Femur (tissue), 1 donor: Measurements from ENCODE around the gene OPRD1.
"Not testable (repeated sequence)": the region's sequence is repeated elsewhere in the genome, so short reads cannot be mapped to it uniquely, and the experiment has no call there.

Source experiments
- DNase-seq: peaks from one replicate; pipeline ENCODE4 v3.0.0-alpha.2; 2017

Gene OPRD1

DNA sequence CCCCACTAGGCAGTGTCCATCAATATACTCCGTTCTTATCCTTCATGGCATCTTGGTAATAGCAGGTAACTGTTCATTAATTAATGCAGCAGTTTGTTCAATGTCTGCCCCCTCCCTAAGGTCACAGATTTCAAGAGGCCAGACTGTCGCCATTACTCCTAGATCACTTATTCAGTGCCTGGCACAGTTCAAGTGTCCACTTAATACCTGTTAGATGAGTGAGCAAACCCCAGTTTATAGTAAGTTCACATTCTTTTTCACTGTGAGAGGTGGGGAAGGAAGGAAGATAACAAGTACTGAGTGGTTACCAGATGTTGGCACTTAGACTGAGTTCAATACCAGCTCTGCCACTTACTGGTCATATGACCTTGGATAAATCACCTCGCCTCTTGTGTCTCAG lies 36.4 kb downstream of the OPRD1 start:
- DNase-seq, result no peak

- DNase-seq, result no peak
These were observed 41.2 kb downstream of the OPRD1 start for GRCh38 chr1:28853093-28853742.

DNA sequence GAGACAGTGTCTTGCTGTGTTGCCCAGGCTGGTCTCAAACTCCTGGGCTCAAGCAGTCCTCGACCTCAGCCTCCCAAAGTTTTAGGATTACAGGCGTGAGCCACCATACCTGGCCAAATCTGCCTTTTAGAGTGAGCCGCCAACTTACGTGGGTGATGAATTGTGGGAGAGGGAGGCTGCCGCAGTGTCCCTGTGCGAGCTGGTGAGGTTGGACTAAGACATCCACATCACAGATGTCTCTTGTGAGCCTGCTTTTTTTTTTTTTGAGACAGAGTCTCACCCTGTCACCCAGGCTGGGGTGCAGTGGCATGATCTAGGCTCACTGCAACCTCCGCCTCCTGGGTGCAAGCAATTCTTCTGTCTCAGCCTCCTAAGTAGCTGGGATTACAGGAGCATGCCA lies 42.4 kb downstream of the OPRD1 start:
- not testable (repeated sequence) for DNase-seq

DNA sequence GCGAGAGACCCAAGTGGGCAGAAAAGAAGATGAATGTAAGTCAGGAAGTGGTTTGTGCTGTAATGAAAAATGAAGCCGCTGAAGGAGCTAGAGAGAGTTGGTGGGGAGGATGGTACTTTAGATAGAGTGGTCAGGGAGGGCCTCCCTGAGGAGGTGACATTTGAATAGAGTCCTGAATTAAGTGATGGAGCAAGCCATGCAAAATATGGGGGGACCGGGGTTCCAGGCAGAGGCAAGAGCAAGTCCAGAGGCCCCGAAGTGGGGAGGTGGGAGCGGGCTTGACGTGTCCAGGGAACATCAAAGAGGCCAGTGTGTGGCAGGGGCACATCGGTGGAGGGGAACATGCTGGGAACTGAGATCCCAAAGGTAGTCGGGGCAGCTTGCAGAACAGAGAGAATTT lies 43.1 kb downstream of the OPRD1 start:
- DNase-seq, result no peak

- DNase-seq, result peak; percentile 40
These were observed 43.5 kb downstream of the OPRD1 start for GRCh38 chr1:28855469-28855951.

DNA sequence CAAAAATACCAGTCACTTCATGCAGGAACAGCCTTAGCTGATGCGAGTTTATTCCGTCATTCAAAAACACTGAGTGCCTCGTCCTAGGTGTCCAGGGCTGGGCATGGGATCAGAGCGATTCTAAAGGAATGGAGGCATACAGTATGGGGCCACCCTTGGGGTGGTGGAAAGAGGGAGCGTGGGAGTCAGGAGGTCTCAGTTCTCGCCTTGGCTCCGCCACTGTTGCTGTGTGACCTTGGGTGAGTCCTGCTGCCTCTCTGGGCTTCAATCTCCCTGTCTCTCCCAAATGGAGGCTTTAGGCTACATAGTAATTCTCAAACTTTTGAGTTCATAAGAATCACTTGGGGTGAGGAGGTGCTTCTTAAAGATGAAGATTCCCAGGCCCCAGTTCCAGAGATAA lies 44.0 kb downstream of the OPRD1 start:
- no peak for DNase-seq

- no peak for DNase-seq
These were observed 48.5 kb downstream of the OPRD1 start for GRCh38 chr1:28860332-28861073.

GRCh38 chr1:28862571-28863403 lies 50.8 kb downstream of the OPRD1 start:
- no peak for DNase-seq

DNA sequence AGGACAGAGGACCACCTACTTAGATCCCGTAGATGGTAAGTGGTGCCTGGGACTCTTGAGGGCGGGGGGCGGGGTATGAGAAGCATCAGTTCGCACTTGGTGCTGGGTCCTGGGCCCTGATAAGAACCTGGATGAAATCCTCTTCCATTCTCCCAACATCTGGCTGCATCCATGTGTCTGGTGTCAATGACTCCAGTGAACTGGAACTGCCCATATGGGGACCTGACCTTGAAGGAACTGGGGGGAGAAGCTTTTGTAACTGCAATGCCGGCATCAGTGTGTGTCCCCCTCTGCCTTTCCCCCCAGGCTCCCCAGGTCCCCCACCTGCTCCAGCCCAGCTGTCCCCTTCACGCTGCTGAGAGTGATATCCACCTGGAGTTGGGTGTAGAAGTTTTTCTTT lies 52.7 kb downstream of the OPRD1 start:
- DNase-seq, result no peak

GRCh38 chr1:28865997-28866650 lies 54.2 kb downstream of the OPRD1 start:
- no peak for DNase-seq

DNA sequence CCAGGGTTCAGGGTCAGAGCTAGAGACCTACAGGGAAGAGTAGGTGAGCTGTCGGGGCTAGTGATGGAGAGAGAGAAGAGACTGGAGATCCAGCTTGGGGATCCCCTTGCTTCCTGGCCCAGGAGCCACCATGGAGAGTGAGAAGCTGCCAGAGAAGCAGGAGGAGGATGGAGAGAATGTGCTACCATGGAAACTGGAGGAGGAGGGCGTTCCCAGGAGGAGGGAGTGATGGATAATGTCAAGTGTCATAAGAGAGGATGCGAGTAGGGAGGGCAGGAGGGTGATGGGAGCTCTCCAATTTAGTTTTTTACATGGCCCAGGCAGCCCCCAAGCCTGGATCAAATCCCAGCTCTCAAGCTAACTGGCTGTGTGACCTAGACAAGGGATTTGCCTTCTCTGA lies 55.9 kb downstream of the OPRD1 start:
- DNase-seq, result no peak

- DNase-seq, result no peak
These were observed 58.0 kb downstream of the OPRD1 start for GRCh38 chr1:28869952-28870351.

DNA sequence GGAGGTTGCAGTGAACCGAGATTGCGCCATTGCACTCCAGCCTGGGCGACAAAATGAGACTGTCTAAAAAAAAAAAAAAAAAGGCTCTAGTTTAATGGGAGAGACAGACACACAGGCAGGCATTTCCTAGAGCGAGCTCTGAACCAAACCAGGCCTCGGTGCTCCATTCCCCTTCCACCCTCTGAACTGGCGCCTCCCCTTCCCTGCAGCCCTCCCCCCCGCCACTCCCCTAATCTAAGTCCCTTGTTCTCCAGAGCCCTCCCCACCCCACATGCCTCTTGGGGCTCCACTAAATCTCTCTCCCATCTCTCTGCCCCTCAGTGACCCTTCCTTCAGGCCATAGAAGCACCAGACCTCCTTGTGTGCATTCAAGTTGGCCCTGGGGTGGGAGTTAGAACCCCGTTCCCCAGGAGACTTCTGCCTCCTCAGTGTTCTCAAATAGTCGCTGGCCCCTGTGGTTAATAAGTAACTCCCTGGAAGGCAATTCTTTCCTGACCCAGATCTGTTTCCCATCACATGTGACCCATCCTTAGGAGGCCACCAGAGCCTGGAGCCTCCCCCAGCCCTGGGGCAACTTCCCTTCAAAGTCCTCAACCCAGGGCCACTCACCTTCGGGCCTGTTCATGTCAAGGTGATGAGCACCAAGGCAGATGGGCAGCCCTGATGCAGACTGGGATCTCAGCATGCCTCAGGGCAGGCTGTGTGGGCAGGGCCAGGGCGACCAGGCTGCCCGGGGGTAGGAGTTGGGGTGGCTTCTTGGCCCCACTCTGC lies 59.8 kb downstream of the OPRD1 start:
- no peak for DNase-seq

DNA sequence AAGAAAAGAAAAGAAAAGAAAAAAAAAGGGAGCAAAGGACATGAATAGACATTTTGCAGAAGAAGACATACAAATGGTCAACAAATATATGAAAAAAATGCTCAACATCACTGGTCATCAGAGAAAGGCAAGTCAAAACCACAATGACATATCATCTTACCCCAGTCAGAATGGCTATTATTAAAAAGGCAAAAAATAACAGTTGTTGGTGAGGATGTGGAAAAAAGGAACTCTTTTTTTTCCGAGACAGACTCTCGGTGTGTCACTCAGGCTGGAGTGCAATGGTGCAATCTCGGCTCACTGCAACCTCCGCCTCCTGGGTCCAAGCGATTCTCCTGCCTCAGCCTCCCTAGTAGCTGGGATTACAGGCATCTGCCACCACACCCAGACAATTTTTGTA lies 63.2 kb downstream of the OPRD1 start:
- DNase-seq, result not testable (repeated sequence)

DNA sequence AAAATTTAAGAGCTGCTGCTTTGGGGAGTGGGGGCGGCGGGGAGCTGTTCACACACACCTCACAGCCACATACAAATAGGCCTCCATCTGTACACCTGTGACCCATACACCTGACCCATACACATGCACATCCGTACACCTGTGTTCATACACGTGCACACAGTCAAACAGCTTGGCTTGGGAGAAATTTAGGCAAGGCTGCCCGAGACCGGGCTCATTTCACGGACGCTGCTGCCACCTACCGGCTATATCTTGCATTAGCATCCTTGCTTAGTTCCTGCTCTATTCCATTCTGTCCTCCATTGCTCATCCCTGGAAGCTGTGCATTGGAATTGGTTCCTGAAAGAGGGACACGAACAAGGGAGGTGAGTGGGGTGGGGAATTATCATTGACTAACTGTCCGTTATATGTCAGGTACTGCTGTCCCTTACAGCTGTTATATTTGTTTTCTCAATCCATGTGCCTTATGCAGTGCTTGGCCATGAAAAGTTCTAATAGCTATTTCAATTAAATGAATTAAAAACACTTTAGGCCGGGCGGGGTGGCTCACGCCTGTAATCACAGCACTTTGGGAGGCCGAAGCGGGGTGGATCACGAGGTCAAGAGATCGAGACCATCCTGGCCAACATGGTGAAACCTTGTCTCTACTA lies 65.3 kb downstream of the OPRD1 start:
- peak; percentile 85 for DNase-seq

- DNase-seq, result no peak
These were observed 66.8 kb downstream of the OPRD1 start for GRCh38 chr1:28878796-28879195.

- peak; percentile 91 for DNase-seq
These were observed 70.1 kb downstream of the OPRD1 start for GRCh38 chr1:28882009-28882628.

DNA sequence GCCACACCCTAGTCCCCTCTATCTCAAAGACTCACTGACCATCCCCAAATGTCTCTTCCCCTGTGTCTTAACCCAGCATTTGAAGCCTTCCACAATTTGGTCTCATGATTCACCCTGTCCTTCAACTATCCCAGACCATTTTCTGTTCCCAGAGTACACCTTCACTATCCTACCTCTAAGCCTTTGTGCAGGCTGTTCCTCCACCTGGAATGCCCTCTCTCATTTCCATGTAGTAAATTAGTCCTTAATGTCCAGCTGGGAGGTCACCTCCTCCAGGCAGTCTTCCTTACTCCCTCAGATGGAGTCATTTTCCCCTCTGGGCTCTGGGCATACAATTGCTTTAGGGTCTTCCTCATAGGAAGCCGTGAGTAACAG lies 71.3 kb downstream of the OPRD1 start:
- no peak for DNase-seq

- no peak for DNase-seq
These were observed 73.5 kb downstream of the OPRD1 start for GRCh38 chr1:28885472-28885877.

GRCh38 chr1:28885977-28886730 lies 74.2 kb downstream of the OPRD1 start:
- DNase-seq, result no peak
